Gastrocnemius medialis (tissue), 4 donors: ENCODE measurements around the gene APOL6. TPM values are rescaled to one million over a fixed set of nuclear protein-coding genes. Genes with fewer than 3 reads are reported as not detected.
A peak's percentile ranks its signal among the peaks of the same experiment; 100 is the strongest.
"Not testable (repeated sequence)": the region's sequence is repeated elsewhere in the genome, so short reads cannot be mapped to it uniquely, and the experiment has no call there.

ENCODE experiments used
- ATAC-seq, 2 donors: fragments of 150-250 bp; one replicate each; pipeline ENCODE4 v1.9.1; 2016
- DNase-seq, 2 donors: peaks; one replicate each; pipeline ENCODE4 v3.0.0-alpha.2; 2019
- H3K27ac ChIP-seq, 4 donors: fragments of 200-600 bp; sonication (generic); 1 replicate in 1 of 4; 2 replicates in 3 of 4; pipeline ENCODE4 v1.5.1; 2016 to 2018; ENCODE audit warnings: mild to moderate bottlenecking in 2 of 4, moderate library complexity in 1 of 4
- H3K27me3 ChIP-seq, 3 donors: fragments of 200-600 bp; sonication (generic) in 2 of 3; 1 replicate in 1 of 3; 2 replicates in 2 of 3; pipeline versions ENCODE4 v1.5.1 to v1.6.0; 2016 to 2019; ENCODE audit warnings: mild to moderate bottlenecking in 1 of 3, moderate library complexity in 1 of 3
- H3K36me3 ChIP-seq, 2 donors: fragments of 200-600 bp; sonication (generic) in 1 of 2; one replicate each; pipeline ENCODE4 v1.5.1; 2017 to 2018
- H3K4me1 ChIP-seq, 2 donors: fragments of 200-600 bp; sonication (generic) in 1 of 2; one replicate each; pipeline ENCODE4 v1.5.1; 2016 to 2017; ENCODE audit warnings: mild to moderate bottlenecking in 2 of 2
- H3K4me3 ChIP-seq, 4 donors: fragments of 200-600 bp; sonication (generic) in 3 of 4; 1 replicate in 1 of 4; 2 replicates in 3 of 4; pipeline ENCODE4 v1.5.1; 2016 to 2019; ENCODE audit warnings: mild to moderate bottlenecking in 2 of 4
- H3K9me3 ChIP-seq, 3 donors: fragments of 200-600 bp; sonication (generic) in 2 of 3; 1 replicate in 1 of 3; 2 replicates in 2 of 3; pipeline ENCODE4 v1.5.1; 2016 to 2019
- POLR2A ChIP-seq, 2 donors: fragments of 450-650 bp; IDR thresholded peaks; one replicate each; pipeline ENCODE4 v1.6.1; 2017; ENCODE audit warnings: antibody characterized with exemption in 2 of 2, mild to moderate bottlenecking in 2 of 2, moderate library complexity in 2 of 2
- in situ Hi-C, 4 donors: fragments of 200-750 bp; cut with MboI; loops; one replicate each; pipeline versions ENCODE4 v1.15.0 to v1.8.0; 2017; ENCODE audit warnings: low sequenced_read_pairs in 4 of 4
- intact Hi-C: fragments of 100-400 bp; cut with DNase I; formaldehyde crosslinking; loops from one replicate; pipeline ENCODE4 v1.15.1; 2023; ENCODE audit warnings: low total_unique reads
- total RNA-seq, 4 donors: library from RNA; depleted of rRNA; stranded (reverse); fragments of >200 nt; gene quantifications; one replicate each; pipeline versions ENCODE4 v1.1.0 to v1.2.3, GENCODE V29; 2016
- TF ChIP-seq, protein P1 (sequence below), 5 experiments: fragments of 450-650 bp in 3 of 5; fragments of 200-600 bp in 2 of 5; sonication (generic) in 2 of 5; IDR thresholded peaks in 4 of 5; conservative IDR thresholded peaks in 1 of 5; 1 replicate in 4 of 5; 2 replicates in 1 of 5; pipeline ENCODE4 v1.5.1; 2016 to 2019; ENCODE audit warnings: antibody characterized with exemption in 5 of 5, mild to moderate bottlenecking in 3 of 5, moderate library complexity in 3 of 5

APOL6 gene
- total RNA-seq, 4 donors from 2014 or later = 1.5 to 4.5 (median 2.9) TPM

GRCh38 chr22:35662914-35663313 is 14.7 kb downstream of the APOL6 start:
- DNase-seq (no peak), ATAC-seq (no peak)
- peaks cover 18 to 22% of the 10 kb centered on the region in 2 donors for H3K4me1 ChIP-seq
- intact Hi-C loops (no loop called here), in situ Hi-C loops (no loop called here)
- TF ChIP-seq POLR2A (IDR thresholded peaks at IDR 0.05) = no peak
- TF ChIP-seq, protein P1, sequence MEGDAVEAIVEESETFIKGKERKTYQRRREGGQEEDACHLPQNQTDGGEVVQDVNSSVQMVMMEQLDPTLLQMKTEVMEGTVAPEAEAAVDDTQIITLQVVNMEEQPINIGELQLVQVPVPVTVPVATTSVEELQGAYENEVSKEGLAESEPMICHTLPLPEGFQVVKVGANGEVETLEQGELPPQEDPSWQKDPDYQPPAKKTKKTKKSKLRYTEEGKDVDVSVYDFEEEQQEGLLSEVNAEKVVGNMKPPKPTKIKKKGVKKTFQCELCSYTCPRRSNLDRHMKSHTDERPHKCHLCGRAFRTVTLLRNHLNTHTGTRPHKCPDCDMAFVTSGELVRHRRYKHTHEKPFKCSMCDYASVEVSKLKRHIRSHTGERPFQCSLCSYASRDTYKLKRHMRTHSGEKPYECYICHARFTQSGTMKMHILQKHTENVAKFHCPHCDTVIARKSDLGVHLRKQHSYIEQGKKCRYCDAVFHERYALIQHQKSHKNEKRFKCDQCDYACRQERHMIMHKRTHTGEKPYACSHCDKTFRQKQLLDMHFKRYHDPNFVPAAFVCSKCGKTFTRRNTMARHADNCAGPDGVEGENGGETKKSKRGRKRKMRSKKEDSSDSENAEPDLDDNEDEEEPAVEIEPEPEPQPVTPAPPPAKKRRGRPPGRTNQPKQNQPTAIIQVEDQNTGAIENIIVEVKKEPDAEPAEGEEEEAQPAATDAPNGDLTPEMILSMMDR (IDR thresholded peaks at IDR 0.05 in 4 of 5, conservative IDR thresholded peaks at IDR 0.05 in 1 of 5) = no peak
- H3K27me3 ChIP-seq = no peaks in the 10 kb centered on the region
- peak overlapping the region in 2 of 4 donors; percentile 14 to 32 for H3K4me3 ChIP-seq
- peak overlapping the region; percentile 43 to 61 (median 52) for H3K27ac ChIP-seq
- peaks cover 0 to 4% of the 10 kb centered on the region in 2 donors for H3K36me3 ChIP-seq
- no peaks in the 10 kb centered on the region for H3K9me3 ChIP-seq

DNA sequence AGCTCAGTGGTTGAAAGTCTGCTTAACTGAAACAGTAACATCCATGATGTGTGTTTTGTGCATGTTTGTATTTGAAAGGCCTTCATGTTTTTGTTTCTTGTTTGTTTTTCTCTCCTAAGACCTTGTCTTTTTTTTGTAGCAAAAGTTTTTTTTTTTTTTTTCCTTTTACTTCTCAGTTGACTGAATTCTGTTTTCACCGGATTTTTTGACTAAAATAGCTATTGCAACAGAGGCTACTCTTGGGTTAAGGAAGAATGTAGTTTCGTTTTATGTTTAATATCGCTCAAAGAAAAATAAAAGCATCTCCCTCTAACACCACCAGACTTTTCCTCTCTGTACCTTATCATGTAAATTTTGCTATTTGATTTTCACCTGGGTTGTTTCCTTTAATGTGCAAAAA is 15.1 kb downstream of the APOL6 start:
- peaks cover 18 to 22% of the 10 kb centered on the region in 2 donors for H3K4me1 ChIP-seq
- ATAC-seq (no peak), DNase-seq (no peak)
- peak overlapping the region; percentile 3 to 32 (median 15) for H3K4me3 ChIP-seq
- TF ChIP-seq, protein P1 (IDR thresholded peaks at IDR 0.05 in 4 of 5, conservative IDR thresholded peaks at IDR 0.05 in 1 of 5) = no peak
- TF ChIP-seq POLR2A (IDR thresholded peaks at IDR 0.05) = no peak
- H3K9me3 ChIP-seq = no peaks in the 10 kb centered on the region
- intact Hi-C loops (no loop called here), in situ Hi-C loops (no loop called here)
- no peaks in the 10 kb centered on the region for H3K36me3 ChIP-seq
- no peaks in the 10 kb centered on the region for H3K27me3 ChIP-seq
- peak overlapping the region; percentile 43 to 61 (median 52) for H3K27ac ChIP-seq

- Histone ChIP-seq H3K4me1 (peaks cover 18 to 22% of the 10 kb centered on the region in 2 donors), H3K9me3 (no peaks in the 10 kb centered on the region), H3K27me3 (no peaks in the 10 kb centered on the region), H3K4me3 (no peak overlapping the region), H3K36me3 (no peaks in the 10 kb centered on the region), H3K27ac (no peak overlapping the region)
- in situ Hi-C loops (no loop called here), intact Hi-C loops (no loop called here)
- ATAC-seq = no peak
- TF ChIP-seq POLR2A (IDR thresholded peaks at IDR 0.05) = no peak
- TF ChIP-seq, protein P1 (IDR thresholded peaks at IDR 0.05 in 4 of 5, conservative IDR thresholded peaks at IDR 0.05 in 1 of 5) = no peak
- no peak for DNase-seq
Measured at GRCh38 chr22:35664955-35665587, 16.8 kb downstream of the APOL6 start.

DNA sequence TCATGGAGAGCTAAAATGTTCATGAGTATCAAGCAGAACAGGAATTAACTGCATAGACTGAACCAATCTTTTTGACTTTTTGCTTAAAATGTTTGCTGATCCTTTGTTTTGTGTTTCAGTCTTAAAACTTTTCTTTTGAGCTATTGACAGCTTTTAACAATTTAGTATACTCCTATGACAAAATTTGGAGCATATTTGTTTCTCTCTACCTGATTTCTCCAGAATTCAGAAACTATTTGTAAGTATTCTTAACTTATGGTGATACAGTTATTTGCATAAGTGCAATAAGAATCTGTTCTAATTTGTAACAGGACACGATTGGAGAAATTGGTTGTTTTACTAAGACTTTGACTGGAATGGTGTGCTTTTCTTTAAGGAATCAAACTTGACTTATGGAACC is 18.5 kb downstream of the APOL6 start:
- H3K27me3 ChIP-seq, DNase-seq, intact Hi-C loops, H3K4me3 ChIP-seq, H3K9me3 ChIP-seq, H3K27ac ChIP-seq, H3K36me3 ChIP-seq, ATAC-seq, in situ Hi-C loops: not testable (repeated sequence)
- H3K4me1 ChIP-seq = peaks cover 14 to 22% of the 10 kb centered on the region in 2 donors

- in situ Hi-C loops (no loop called here), intact Hi-C loops (no loop called here)
- Histone ChIP-seq H3K36me3 (no peaks in the 10 kb centered on the region), H3K27me3 (no peaks in the 10 kb centered on the region), H3K4me1 (peaks cover 14% of the 10 kb centered on the region in 2 donors), H3K4me3 (no peak overlapping the region), H3K9me3 (no peaks in the 10 kb centered on the region), H3K27ac (no peak overlapping the region)
- ATAC-seq = no peak
- no peak for DNase-seq
- no peak for TF ChIP-seq POLR2A (IDR thresholded peaks at IDR 0.05)
- TF ChIP-seq, protein P1 (IDR thresholded peaks at IDR 0.05 in 4 of 5, conservative IDR thresholded peaks at IDR 0.05 in 1 of 5) = no peak
Measured at GRCh38 chr22:35674335-35674734, 26.1 kb downstream of the APOL6 start.

- H3K27ac ChIP-seq = peak overlapping the region in 1 of 4 donors; percentile 71
- H3K36me3 ChIP-seq, intact Hi-C loops, H3K4me3 ChIP-seq, in situ Hi-C loops, ATAC-seq, H3K9me3 ChIP-seq, H3K27me3 ChIP-seq, DNase-seq: not testable (repeated sequence)
- H3K4me1 ChIP-seq = peaks cover 14% of the 10 kb centered on the region in 2 donors
Measured at GRCh38 chr22:35676065-35676464, 27.8 kb downstream of the APOL6 start.
